GM12873 (cell line): Measurements from ENCODE around the gene ADGRL1.

Source experiments
- TF ChIP-seq, protein P1 (sequence below): IDR thresholded peaks from 2 replicates; pipeline ENCODE4 v1.5.1; 2012; ENCODE audit warnings: low read depth, mild to moderate bottlenecking, moderate library complexity, low read length, control low read depth; ENCODE audit not compliant: insufficient read depth; ENCODE audit errors: missing control alignments

Gene ADGRL1

DNA sequence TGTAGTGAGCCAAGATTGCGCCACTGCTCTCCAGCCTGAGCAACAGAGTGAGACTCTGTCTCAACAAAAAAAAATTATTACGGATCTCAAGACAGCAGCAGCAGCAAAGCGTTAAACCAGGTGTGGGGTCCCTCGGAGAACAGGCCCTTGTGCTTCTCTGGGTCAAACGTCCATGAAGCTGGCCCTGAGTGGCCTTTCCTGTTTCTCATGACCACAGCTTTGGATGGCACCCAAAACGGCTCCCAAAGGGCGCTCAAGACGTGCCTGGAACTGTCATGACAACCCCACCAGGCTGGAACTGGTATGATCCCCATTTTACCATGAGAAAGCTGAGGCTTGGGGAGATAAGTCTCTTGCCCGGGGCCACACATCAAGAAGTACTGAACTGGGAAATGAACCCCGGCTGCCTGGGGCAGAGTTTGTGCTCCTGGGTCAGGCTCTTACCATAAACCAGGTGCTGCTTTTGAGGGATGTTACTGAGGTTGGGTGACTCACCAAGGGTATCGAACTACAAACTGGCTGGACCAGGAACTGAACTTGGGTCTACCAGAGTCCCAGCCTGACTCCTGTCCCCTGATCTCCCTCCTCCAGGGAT, 103.8 kb downstream of the ADGRL1 start:
- TF ChIP-seq, protein P1, sequence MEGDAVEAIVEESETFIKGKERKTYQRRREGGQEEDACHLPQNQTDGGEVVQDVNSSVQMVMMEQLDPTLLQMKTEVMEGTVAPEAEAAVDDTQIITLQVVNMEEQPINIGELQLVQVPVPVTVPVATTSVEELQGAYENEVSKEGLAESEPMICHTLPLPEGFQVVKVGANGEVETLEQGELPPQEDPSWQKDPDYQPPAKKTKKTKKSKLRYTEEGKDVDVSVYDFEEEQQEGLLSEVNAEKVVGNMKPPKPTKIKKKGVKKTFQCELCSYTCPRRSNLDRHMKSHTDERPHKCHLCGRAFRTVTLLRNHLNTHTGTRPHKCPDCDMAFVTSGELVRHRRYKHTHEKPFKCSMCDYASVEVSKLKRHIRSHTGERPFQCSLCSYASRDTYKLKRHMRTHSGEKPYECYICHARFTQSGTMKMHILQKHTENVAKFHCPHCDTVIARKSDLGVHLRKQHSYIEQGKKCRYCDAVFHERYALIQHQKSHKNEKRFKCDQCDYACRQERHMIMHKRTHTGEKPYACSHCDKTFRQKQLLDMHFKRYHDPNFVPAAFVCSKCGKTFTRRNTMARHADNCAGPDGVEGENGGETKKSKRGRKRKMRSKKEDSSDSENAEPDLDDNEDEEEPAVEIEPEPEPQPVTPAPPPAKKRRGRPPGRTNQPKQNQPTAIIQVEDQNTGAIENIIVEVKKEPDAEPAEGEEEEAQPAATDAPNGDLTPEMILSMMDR: no peak

DNA sequence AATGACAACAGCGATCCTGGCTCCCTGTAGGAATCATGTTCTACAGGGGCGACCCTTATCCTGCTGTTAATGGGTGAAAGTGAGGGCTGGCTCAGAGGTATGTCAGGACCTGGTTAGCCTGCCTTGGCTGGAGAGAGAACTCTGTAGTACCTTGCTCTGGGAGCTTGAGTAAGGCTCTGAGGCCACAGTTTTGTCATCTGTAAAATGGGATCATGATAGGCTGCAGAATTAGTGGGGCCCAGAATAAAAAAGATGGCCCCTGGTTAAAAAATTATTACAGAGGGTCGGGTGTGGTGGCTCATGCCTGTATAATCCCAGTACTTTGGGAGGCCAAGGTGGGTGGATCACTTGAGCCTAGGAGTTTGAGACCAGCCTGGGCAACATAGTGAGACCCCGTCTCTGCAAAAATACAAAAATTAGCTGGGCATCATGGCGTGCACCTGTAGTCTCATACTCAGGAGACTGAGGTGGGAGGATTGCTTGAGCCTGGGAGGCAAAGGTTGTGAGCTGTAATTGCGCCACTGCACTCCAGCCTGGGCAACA, 104.9 kb downstream of the ADGRL1 start:
- TF ChIP-seq, protein P1: no peak
